IPS DF 4.7 (cell line): ENCODE results near the gene TMEM232.

Experiments used
- DNase-seq: peaks from one replicate; pipeline ENCODE4 v3.0.0-alpha.2; 2013; ENCODE audit warnings: low spot score; ENCODE audit errors: extremely low read depth

The TMEM232 gene

DNA sequence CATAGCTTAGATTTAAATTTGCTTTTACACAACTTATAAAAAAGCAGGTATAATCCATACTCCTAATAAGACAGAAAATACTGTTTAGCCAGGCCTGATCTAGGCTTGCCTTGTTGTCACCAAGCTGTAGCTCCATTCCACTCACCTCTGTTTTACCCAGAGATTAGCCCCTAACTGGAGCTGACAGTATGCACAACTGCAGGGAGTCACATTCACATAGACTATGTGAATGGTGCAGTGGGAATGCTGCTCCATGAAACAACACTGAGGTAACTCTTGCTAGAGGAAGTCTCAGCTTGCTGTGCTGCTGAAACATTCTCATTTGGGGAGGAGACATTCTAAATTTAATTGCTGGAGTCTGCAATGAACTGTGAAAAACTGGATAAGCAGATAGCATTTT, 209.1 kb downstream of the TMEM232 start:
- no peak for DNase-seq

DNA sequence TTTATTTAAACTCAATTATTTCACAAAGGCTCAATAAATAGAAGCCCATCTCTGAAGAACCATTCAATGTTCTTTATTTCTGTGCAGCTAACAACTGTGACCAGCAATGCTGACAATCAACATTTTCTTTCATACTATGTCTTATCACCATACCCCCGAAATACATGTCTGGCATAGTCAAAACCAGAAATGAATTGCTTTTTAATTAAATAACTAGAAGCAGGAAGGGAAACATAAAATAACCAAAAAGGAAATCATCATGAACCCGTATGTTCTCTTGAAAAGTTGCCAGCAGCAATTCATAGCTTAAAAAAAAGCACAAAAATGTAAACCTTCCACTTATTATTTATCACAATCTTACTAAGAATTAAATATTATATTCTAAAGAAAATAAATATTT, 212.4 kb downstream of the TMEM232 start:
- DNase-seq: no peak

DNA sequence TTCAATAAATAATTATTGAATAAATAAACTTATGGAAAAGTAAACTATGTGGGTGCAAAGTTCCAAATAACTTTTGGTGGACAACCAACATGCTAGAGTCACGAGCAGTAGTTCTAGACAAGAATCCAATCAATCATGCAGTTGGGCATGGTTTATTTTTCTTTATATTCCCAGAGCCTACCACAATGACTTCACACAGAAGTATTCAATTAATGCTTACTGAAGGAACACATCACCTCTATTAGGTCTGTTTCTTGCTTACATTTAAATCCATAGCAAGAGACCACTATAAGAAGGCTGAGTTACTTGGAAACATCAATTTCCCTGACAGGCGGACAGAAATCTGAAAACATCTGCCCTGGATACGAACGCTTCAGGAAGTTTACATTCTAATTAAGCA, 214.2 kb downstream of the TMEM232 start:
- DNase-seq: no peak

DNA sequence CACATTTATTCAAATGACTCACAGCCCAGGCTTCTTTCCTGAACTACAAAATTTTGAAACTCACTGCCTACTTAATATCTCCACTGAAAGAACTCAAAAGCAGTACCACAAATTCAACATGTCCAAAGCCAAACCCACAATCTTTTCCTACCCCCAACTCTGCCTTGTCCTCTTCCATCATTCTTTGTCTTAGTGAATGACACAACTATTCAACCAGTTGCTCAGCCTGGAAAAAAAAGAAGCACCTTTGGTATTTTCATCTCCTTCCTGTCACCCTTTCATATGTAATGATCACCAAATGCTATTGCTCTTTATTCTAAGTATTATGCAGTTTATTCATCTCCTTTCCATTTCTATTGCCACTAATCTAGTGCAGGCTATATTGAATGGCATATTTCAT, 216.3 kb downstream of the TMEM232 start:
- DNase-seq: no peak

DNA sequence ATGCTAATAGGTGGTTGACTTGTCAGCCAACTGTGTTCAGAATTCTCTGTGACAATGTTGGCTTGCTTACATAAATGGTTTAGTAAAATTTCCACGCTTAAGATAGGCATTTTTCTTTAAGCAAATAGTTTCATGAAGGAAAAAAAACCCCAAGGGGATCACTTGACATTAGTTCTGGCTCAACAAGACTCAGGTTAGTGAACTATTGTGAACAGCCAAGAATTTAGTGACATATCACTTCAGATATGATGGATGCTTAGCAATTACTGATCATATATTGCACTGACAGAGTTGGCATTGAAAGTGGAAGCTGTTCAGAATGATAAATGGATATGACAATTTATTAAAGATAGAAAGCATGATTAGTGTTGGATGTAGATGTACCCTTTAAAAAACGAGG, 218.5 kb downstream of the TMEM232 start:
- DNase-seq: no peak

DNA sequence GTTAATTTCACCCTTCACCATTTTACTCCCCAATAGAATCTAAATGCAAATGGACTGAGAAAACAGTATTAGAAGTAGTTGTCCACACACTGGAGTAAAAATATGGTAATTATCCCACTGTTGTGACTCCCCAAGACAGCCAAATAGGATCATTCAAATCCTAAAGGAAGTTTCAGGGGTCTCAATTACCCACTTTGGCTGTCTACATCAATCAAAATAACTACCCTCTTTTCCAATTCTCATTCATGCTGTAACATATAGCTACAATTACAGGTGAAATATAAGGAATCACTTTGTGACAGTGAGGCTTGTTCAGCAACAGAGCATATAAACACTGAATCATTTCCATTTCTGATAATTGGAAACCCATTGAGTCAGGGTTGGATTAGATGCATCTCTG, 220.1 kb downstream of the TMEM232 start:
- no peak for DNase-seq

DNA sequence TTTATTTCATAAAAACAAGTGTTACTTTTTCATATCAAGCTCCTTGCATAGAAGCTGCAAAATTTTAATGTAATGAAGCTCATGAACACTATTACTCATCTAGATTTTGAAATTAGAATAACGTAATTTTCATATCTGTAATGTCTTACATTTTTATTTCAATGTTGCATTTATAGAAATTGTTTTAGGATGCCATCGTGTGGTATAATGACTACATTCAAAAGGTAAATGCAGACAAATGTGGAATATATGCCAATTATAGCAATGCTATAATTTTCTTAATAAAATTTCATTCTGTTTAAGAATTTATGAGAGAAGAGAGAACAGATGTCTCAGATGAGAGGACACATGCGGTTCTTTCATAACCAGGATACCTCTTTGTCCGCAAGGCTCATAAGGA, 230.2 kb downstream of the TMEM232 start:
- DNase-seq: no peak

DNA sequence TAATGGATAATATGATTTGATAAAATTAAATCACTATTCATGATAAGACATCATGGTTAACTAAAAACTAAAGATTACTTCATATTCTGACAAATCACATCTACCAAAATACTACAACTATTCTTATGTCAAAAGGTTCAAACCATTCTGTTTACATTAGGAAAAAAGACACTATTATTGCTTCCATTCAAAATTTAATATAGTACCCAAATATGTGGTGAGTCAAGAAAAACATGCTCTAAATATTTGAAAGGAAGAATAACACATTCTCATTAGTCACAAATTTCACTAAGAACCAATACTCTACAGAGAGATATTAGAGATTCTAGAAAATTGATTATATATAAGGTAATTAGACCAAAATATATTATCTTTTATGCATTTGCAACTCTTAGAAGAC, 234.0 kb downstream of the TMEM232 start:
- DNase-seq: no peak

DNA sequence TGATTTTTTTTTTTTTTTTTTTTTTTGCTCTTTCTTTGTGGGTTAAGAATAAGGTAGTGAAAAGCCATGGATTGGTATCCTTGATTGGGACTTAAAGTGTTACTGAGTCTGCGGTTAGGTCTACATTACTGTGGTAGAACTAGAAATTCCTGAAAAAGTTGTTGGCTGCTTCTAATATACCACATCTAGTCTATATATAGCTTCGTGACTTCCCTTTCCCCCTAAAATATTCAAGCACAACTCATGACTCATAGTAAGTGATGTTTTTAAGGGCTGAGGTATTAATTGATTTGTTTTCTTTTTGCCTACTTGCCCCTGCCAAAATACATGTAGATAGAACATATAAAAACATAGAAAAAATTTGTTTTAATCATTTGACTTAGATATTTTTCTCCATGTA, 247.6 kb downstream of the TMEM232 start:
- no peak for DNase-seq

DNA sequence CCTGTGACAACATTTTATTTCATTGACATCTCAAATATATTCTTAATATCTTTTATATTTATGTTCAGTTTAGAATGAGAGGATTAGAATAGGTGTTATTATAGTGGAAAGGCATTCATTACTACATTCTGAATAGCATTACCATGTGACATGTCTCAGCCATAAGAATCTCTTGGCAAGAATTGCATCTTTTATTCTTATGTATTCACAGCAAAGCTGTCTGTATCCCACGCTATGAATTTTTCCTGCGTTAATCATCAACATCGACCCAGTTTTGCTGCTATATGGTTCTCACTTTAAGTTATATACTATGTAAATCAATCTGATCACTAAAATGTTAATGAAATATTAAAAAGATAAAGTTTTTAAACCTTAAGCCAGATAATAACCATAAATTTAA, 248.6 kb downstream of the TMEM232 start:
- no peak for DNase-seq

DNA sequence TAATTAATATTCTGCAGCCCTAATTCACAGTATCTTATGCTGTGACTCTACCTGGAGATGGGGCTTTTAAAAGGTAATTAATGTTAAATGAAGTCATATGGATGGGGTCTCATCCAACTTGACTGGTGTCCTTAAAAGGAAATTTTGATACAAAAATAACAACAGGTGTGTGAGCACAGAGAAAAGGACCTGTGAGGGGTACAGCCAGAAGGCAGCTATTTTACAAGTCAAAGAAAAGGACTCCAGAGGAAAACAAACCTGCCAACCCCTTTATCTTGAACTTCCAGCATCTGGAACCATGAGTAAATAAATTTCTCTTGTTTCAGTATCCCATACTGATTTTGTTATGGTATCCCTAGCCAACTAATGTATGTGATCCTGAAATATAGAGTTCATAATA, 250.3 kb downstream of the TMEM232 start:
- no peak for DNase-seq

DNA sequence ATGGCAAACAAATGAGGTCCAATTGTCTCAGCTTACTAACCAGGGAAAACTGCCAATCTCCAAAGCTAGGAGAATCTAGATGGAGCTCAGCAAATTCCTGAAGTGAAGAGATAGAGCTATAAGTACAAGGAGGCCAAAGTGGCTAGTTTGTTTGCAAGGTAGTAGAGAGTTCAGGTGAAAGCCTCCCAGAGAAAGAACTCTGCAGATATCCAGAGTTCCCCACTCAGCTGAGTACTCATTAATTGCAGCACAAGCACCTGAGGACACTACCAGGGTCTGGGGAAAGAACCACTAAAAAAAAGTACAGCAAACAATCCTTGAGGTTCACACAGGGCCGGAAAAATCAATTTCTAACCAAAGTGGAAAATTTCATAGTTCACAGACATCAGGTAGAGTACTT, 250.9 kb downstream of the TMEM232 start:
- peak; percentile 5 for DNase-seq

DNA sequence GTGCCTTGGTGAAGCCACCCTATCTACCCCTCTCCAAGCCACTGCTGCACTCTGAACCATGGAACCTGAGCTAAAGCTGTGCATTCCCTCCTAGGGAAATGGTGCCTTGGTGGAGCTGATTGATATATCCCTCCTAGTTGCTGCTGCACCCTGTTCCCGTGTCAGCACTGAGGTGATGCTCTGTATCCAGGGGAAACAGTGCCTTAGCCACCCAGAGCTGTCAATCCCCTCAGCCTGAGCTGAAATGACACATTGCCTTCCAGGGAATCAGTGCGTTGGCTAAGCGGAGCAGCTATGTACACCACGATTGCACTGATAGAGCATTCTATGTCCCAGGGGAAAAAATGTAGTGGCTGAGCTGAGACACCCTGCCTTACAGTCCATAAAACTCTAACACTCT, 257.0 kb downstream of the TMEM232 start:
- no peak for DNase-seq

DNA sequence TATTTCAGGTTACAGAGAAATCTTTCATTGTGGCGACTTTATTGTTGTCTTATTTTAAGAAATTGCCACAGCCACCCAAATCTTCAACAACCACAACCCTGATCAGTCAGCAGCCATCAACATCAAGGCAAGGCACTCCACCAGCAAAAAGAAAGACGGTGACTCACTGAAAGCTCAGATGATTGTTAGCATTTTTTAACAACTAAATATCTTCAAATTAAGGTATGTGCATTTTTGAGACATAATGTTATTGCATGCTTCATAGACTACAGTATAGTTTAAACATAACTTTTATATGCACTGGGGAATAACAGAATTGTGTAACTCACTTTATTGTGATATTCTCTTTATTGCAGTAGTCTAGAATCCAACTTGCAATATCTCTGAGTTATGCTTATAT, 263.4 kb downstream of the TMEM232 start:
- no peak for DNase-seq

DNA sequence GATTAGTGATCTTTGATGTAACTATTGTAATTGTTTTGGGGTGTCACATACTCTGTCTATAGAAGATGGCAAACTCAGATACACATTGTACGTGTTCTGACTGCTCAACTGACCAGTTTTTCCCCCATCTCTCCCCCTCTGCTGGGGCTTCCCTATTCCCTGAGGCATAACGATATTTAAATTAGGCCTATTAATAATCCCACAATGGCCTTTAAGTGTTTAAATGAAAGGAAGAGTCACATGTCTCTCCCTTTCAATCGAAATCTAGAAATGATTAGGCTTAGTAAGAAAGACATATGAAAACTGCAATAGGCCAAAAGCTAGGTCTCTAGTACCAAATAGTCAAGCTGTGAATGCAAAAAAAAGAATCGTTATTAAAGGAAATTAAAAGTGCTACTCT, 265.6 kb downstream of the TMEM232 start:
- no peak for DNase-seq

DNA sequence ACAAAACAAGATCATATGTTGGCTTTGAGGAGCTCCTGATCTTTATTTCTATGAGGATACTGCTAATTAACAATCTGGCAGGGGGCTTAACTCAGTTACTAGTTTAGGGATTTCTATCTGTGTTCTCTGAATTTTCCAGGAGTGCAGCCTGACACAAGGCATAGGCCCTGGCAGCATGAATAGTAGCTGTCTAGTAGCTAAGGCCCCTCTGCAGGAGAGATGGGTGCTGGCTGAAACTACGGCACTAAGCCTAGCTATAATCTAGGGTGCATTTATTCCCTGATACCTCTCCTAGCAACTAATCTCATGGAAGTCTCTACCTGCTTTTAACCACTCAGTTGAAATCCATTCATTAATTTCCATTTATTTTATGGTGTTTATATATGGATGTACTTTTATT, 268.2 kb downstream of the TMEM232 start:
- no peak for DNase-seq

DNA sequence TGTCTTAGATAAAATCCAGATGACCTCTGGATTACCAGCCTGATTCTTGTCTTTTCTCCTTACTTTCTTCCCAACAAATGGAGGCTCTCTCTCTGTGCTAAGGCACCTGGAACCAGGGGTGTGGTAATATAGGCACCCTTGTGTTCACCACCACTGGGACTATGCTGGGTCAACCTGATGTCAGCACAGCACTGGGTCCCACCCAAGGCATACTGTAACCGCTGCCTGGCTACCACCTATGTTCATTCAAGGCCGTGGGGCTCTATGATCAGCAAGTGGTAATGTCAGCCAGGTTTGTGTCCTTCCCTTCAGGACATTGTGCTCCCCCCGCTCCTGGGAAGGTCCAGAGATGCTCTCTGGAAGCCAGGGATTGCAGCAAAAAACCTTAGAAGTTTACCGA, 283.6 kb downstream of the TMEM232 start:
- DNase-seq: no peak

DNA sequence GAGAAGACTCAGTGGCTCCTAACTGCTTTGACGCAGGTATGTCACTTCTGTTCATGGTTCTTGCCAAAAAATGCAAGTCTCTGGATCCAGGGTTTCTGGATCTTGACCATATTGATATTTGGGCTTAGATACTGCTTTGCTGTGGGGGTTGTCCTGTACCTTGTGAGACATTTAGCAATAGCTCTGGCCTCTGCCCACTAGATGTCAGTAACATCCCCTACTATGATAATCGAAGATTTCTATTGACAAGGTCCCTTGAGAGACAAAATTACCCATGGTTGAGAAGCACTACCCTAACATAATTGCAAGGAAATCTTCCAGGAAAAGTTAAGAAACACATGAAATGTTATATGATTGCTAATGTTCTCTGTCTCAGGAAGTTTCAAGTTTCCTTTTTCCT, 285.4 kb downstream of the TMEM232 start:
- DNase-seq: peak; percentile 41

DNA sequence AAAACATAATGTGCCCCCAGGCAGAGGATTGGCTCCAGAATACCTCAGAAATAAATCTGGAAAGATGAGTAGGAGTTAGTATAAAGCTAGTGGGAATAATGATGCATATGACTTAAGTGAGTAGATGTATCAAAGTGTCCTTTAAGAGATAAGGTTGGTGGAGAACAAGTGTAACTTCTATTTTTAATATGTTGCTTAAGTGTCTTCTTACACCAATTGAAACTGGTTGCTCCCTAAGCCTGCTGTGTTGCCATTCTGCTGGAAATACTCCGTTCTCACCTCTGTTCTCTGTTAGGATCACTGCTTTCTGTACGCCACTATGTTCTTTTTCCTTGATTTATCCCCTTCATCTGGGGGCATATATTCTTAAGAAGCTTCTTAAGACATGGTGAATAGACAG, 286.4 kb downstream of the TMEM232 start:
- no peak for DNase-seq

DNA sequence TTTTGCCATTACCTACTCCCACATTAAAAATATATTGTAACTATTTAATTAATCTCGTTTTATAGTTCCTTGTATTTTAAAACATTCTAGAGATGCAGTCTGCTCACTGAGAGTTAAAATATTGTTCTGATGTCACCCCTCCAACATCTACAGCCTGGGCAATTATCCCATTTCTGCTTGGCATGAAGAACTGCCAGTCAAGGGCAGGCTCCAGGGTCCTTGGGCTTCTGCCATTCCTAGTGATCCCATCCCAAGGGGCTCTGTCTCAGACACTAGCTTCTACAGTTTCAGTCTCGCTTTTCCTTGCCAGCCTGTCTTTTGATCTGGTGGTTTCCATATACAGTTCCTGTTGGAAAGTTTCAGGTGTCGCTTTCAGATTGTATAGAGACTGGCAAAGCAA, 287.2 kb downstream of the TMEM232 start:
- no peak for DNase-seq

DNA sequence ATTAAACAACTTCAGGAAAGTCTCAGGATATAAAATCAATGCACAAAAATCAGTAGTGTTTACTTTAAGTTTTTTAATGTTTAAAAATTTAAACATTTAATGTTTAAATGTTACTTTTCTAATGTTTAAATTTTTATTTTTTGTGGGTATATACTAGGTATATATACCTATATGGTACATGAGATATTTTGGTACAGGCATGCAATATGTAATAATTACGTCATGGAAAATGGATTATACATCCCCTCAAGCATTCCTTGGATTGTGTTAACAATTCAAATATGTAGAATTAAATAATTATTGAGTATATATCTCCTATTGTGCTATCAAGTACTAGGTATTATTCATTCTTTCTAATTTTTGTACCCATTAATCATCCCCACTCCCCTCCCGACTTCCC, 291.3 kb downstream of the TMEM232 start:
- no peak for DNase-seq

DNA sequence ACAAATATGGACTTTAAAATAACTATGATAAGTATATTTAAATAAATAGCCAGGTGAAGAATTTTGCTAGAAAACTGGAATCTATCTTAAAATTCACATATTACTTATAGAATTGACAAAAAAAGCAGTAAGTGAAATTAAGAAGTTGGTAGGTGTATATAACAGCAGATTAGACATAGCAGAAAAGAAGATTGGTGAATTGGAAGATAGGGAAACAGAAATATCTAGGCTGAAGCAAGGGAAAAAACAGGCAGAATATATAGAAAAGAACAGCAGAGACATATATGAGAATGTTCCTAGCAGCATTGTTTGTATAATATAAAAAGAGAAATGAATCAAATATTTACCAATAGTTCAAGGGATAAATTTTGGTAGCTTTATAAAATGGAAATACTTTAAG, 294.9 kb downstream of the TMEM232 start:
- no peak for DNase-seq

DNA sequence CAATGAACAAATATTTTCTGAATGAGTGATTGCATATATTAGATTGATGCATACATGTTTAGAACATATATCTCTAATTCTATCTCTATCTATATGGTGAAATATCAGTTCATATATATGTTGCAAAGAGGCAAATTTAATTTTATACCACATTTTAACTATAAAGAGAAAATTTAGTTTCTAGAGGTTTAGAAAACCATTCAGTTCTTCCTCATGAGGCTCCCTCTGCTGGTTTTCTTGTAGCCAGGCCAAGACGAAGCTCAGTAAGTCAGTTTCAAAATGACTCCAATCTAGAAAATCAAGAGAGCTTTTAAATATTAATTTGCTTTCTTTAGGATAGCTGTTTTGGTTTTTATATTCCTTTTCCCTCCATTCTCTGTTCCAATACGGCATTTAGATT, 312.1 kb downstream of the TMEM232 start:
- DNase-seq: no peak

DNA sequence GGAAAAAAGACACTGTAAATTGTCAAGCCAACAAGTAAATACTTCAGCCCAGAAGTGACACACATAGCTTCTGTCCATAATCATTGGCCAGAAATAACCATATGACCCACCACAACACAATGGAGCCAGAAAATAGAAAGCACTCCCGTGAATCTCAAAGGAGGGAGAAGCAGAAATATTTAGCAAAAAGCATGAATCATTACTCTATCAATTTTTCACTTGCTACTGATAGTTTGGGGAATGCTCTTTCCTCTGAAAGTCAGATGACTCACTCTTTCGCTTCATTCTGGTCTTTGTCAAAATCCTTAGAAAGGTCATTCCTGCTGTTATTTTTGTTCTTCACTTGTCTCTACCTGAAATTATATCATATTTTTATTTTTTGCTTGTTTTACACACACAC, 312.6 kb downstream of the TMEM232 start:
- DNase-seq: no peak

DNA sequence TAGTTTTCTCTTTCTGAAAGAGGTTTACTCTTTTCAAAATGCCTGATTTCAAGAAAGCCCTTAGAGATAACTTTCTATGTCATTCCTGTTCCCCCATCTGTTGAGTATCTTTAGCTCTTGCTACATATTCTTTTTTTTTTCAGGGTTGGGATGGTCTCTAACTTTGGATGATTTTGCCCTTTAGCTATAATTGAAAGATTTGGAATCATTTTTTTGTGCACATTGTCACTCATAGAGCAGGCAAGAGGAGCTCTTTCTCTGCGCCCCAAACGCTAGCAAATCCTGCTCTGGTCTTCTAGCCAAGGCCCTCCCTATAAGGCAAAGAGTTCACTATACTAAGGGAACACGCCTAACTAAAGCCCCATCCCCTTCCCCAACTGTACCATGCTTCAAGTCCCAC, 316.9 kb downstream of the TMEM232 start:
- DNase-seq: no peak
